Spleen (tissue), 11 donors: ENCODE measurements around the gene FAM228B. TPM values are rescaled to one million over a fixed set of nuclear protein-coding genes. Genes with fewer than 3 reads are reported as not detected.

Experiments
- DNase-seq: peaks from one replicate; pipeline ENCODE4 v3.0.0-alpha.2; 2020
- H3K27ac ChIP-seq, 8 donors: fragments of 200-600 bp; sonication (generic) in 7 of 8; 1 replicate in 4 of 8; 2 replicates in 4 of 8; pipeline versions ENCODE4 v1.5.0 to v1.8.0; 2016 to 2021; ENCODE audit warnings: inconsistent platforms in 4 of 8, mild to moderate bottlenecking in 4 of 8, moderate library complexity in 1 of 8
- H3K27me3 ChIP-seq, 7 donors: fragments of 200-600 bp; sonication (generic) in 6 of 7; replicated peaks in 1 of 7; 1 replicate in 4 of 7; 2 replicates in 3 of 7; pipeline versions ENCODE4 v1.5.0 to v1.8.0; 2016 to 2021; ENCODE audit warnings: inconsistent platforms in 3 of 7, mild to moderate bottlenecking in 1 of 7
- H3K36me3 ChIP-seq, 6 donors: fragments of 200-600 bp; sonication (generic) in 5 of 6; 1 replicate in 4 of 6; 2 replicates in 2 of 6; pipeline versions ENCODE4 v1.5.0 to v1.8.0; 2016 to 2021; ENCODE audit warnings: inconsistent platforms in 2 of 6
- H3K4me1 ChIP-seq, 6 donors: fragments of 200-600 bp; sonication (generic) in 5 of 6; 1 replicate in 3 of 6; 2 replicates in 3 of 6; pipeline versions ENCODE4 v1.5.0 to v1.8.0; 2016 to 2021; ENCODE audit warnings: inconsistent platforms in 3 of 6
- H3K4me3 ChIP-seq, 8 donors: fragments of 200-600 bp; sonication (generic) in 7 of 8; 1 replicate in 4 of 8; 2 replicates in 4 of 8; pipeline versions ENCODE4 v1.5.0 to v1.8.0; 2016 to 2021; ENCODE audit warnings: inconsistent platforms in 4 of 8, mild to moderate bottlenecking in 4 of 8, moderate library complexity in 2 of 8
- H3K9me3 ChIP-seq, 8 donors: fragments of 200-600 bp; sonication (generic) in 7 of 8; 1 replicate in 4 of 8; 2 replicates in 4 of 8; pipeline versions ENCODE4 v1.5.0 to v1.8.0; 2016 to 2021; ENCODE audit warnings: inconsistent platforms in 4 of 8
- POLR2A ChIP-seq, 3 donors: fragments of 450-650 bp; IDR thresholded peaks; one replicate each; pipeline ENCODE4 v1.5.1; 2017; ENCODE audit warnings: antibody characterized with exemption in 3 of 3, mild to moderate bottlenecking in 1 of 3
- POLR2AphosphoS5 ChIP-seq, 3 donors: sonication (generic); formaldehyde crosslinking; IDR thresholded peaks; one replicate each; pipeline ENCODE4 v1.5.1; 2017; ENCODE audit warnings: antibody characterized with exemption in 3 of 3
- WGBS, 5 donors: extraction: QIAGEN DNeasy Blood & Tissue Kit in 3 of 5; methylation state at CpG; one replicate each; pipeline versions ENCODE4 v1.1.5 to v1.1.7; 2013 to 2018; 5-methylcytosine and 5-hydroxymethylcytosine counted together
- intact Hi-C: fragments of 100-400 bp; cut with DNase I; formaldehyde crosslinking; loops from one replicate; pipeline ENCODE4 v1.15.0; 2023; ENCODE audit warnings: low total_unique reads
- polyA plus RNA-seq, 3 donors: library from polyadenylated mRNA; stranded (reverse); fragments of 200-250 nt; gene quantifications; one replicate each; pipeline ENCODE4 v1.2.1, GENCODE V29; 2013
- total RNA-seq, 7 donors: library from RNA; depleted of rRNA in 3 of 7; stranded (reverse); fragments of >200 nt in 3 of 7; fragmentation: NEBNext Ultra II Directional in 4 of 7; extraction: Animal tissue kit (Norgen Biotek cat#: 25700) in 4 of 7; gene quantifications; one replicate each; pipeline versions ENCODE4 v1.1.0 to v1.2.1, GENCODE V29; 2016 to 2021
- TF ChIP-seq, protein P1 (sequence below), 11 experiments: fragments of 200-600 bp in 7 of 11; fragments of 450-650 bp in 4 of 11; sonication (generic) in 4 of 11; IDR thresholded peaks in 8 of 11; conservative IDR thresholded peaks in 3 of 11; 1 replicate in 7 of 11; 2 replicates in 4 of 11; pipeline versions ENCODE4 v1.4.0 to v1.8.0; 2016 to 2021; ENCODE audit warnings: antibody characterized with exemption in 11 of 11, inconsistent platforms in 4 of 11, mild to moderate bottlenecking in 1 of 11
- donor health status: healthy with polysubstance abuse.
- donor health status: DM: no; HTN: no; CAD: no; lungs with moderate emphysema.
- donor health status: DM: no; HTN: no; CAD: no.
- donor health status: Bipolar disorder and iron deficiency.
- donor health status: healthy.
- donor health status: DM: no; HTN: no; CAD: no.
- donor health status: DM: yes; HTN: yes; CAD: no.

FAM228B gene
- total and polyA plus RNA-seq, 10 donors: 12.8 to 37.7 (median 29.2) TPM

DNA sequence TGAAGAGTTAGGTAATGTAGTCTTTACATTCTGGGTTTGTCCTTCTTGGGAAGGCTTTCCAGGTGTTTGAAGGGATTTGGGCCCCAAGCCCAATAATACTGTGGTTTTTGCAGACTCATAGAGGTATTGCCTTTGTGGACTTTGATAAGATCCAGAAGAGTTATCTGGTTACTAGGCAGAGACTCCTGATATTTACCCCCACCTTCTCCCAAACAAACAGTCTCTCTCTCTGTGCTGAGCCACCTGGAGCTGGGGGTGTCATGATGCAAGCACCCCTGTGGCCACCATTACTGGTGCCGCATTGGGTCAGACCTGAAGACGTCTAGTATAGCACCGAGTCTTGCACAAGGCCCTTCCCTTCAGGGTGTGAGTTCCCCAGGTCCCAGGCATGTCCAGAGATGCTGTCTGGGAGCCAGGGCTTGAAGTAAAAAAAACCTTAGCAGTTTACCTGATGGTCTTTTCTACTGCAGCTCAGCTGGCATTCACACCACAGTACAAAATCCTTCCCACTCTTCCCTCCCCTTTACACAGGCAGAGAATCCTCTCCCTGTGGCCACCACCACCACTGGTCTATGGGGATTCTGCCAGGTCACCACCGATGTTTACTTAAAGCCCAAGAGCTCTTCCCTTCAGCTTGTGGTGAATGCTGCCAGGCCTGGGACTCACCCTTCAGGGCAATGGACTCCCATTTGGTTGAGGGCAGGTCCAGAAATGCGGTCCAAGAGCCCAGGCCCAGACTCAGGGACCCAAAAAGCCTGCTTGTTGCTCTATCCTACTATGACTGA, 29.3 kb downstream of the FAM228B start:
- TF ChIP-seq POLR2A (IDR thresholded peaks at IDR 0.05) (no peak), POLR2AphosphoS5 (IDR thresholded peaks at IDR 0.05) (no peak)
- TF ChIP-seq, protein P1, sequence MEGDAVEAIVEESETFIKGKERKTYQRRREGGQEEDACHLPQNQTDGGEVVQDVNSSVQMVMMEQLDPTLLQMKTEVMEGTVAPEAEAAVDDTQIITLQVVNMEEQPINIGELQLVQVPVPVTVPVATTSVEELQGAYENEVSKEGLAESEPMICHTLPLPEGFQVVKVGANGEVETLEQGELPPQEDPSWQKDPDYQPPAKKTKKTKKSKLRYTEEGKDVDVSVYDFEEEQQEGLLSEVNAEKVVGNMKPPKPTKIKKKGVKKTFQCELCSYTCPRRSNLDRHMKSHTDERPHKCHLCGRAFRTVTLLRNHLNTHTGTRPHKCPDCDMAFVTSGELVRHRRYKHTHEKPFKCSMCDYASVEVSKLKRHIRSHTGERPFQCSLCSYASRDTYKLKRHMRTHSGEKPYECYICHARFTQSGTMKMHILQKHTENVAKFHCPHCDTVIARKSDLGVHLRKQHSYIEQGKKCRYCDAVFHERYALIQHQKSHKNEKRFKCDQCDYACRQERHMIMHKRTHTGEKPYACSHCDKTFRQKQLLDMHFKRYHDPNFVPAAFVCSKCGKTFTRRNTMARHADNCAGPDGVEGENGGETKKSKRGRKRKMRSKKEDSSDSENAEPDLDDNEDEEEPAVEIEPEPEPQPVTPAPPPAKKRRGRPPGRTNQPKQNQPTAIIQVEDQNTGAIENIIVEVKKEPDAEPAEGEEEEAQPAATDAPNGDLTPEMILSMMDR (IDR thresholded peaks at IDR 0.05 in 8 of 11, conservative IDR thresholded peaks at IDR 0.05 in 3 of 11): no peak
- intact Hi-C loops: no loop called here
- no peak for DNase-seq
- no peak overlapping the region for H3K27ac ChIP-seq
- no peaks in the 10 kb centered on the region for H3K4me1 ChIP-seq
- H3K36me3 ChIP-seq: peaks cover 0 to 58% (median 8%) of the 10 kb centered on the region in 6 donors
- 84 to 92% (median 91%) methylated on average over 5 of the region's 5 CpGs for WGBS, 5 donors
- peaks cover 0 to 14% (median 10%) of the 10 kb centered on the region in 8 donors for H3K9me3 ChIP-seq
- H3K4me3 ChIP-seq: no peak overlapping the region
- H3K27me3 ChIP-seq: no peaks in the 10 kb centered on the region

DNA sequence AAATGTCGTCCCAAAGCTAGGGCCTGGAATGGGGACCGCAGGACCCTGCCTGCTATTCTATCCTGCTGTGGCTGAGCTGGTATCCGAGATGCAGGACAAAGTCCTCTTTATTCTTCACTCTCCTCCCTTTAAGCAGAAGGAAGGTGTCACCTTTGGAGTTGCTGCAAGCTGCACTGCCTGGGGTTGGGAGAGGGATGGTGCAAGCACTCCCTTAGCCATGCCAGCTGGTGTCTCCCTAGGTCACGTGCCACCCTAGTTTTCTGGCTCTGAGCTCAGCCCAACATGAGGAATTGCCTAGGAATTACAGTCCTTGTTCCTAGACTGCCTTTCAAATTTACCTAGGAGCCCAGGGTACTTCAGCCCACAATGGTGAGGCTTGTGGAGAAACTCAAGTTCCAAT, 30.2 kb downstream of the FAM228B start:
- WGBS, 5 donors: 90 to 99% (median 95%) methylated on average over 4 of the region's 4 CpGs

DNA sequence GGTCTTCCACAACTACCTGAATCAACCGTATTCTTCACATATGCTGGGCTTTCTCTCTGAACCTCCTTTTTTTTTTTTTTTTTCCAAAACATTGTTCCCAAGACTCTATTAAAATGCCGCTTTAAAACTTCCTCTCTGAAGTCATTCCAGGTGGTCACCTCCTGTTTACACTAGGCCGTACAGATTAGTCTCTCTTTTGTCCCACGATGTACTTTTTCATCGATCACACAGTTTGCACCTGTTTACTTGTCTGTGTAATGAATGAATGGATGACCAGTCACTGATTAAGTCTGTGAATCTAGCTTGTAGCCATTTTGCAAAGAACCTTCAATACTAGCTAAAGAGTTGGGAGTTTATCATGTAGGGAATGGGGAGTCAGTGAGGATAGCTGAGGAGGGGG, 34.9 kb downstream of the FAM228B start:
- H3K4me1 ChIP-seq: no peaks in the 10 kb centered on the region
- TF ChIP-seq POLR2AphosphoS5 (IDR thresholded peaks at IDR 0.05) (no peak), POLR2A (IDR thresholded peaks at IDR 0.05) (no peak)
- TF ChIP-seq, protein P1 (IDR thresholded peaks at IDR 0.05 in 8 of 11, conservative IDR thresholded peaks at IDR 0.05 in 3 of 11): no peak
- peaks cover 0 to 27% (median 0%) of the 10 kb centered on the region in 6 donors for H3K36me3 ChIP-seq
- no peak overlapping the region for H3K4me3 ChIP-seq
- intact Hi-C loops: no loop called here
- peaks cover 0 to 9% (median 6%) of the 10 kb centered on the region in 8 donors for H3K9me3 ChIP-seq
- no peaks in the 10 kb centered on the region for H3K27me3 ChIP-seq
- DNase-seq: no peak
- no peak overlapping the region for H3K27ac ChIP-seq
- 92 to 94% (median 94%) methylated on average over 5 of the region's 5 CpGs for WGBS, 5 donors

More for the DNA sequence above, 30.2 kb downstream of the FAM228B start:
- H3K36me3 ChIP-seq: peaks cover 0 to 51% (median 4%) of the 10 kb centered on the region in 6 donors
- no peak overlapping the region for H3K4me3 ChIP-seq
- H3K4me1 ChIP-seq: no peaks in the 10 kb centered on the region
- H3K27me3 ChIP-seq: no peaks in the 10 kb centered on the region
- intact Hi-C loops: no loop called here
- peaks cover 0 to 5% (median 1%) of the 10 kb centered on the region in 8 donors for H3K9me3 ChIP-seq
- no peak overlapping the region for H3K27ac ChIP-seq
- TF ChIP-seq, protein P1 (IDR thresholded peaks at IDR 0.05 in 8 of 11, conservative IDR thresholded peaks at IDR 0.05 in 3 of 11): no peak
- TF ChIP-seq POLR2AphosphoS5 (IDR thresholded peaks at IDR 0.05) (no peak), POLR2A (IDR thresholded peaks at IDR 0.05) (no peak)
- no peak for DNase-seq

GRCh38 chr2:24159708-24160107, 36.4 kb downstream of the FAM228B start:
- 92 to 97% (median 95%) methylated on average over 4 of the region's 4 CpGs for WGBS, 5 donors
- peaks cover 0 to 9% (median 4%) of the 10 kb centered on the region in 6 donors for H3K4me1 ChIP-seq

More at GRCh38 chr2:24159708-24160107, 36.4 kb downstream of the FAM228B start:
- no peak for DNase-seq
- Histone ChIP-seq H3K9me3 (peaks cover 0 to 9% (median 6%) of the 10 kb centered on the region in 8 donors), H3K4me3 (no peak overlapping the region), H3K27me3 (no peaks in the 10 kb centered on the region), H3K36me3 (peaks cover 0 to 25% (median 0%) of the 10 kb centered on the region in 6 donors), H3K27ac (no peak overlapping the region)
- intact Hi-C loops: no loop called here
- TF ChIP-seq, protein P1 (IDR thresholded peaks at IDR 0.05 in 8 of 11, conservative IDR thresholded peaks at IDR 0.05 in 3 of 11): no peak
- no peak for TF ChIP-seq POLR2A (IDR thresholded peaks at IDR 0.05)
- no peak for TF ChIP-seq POLR2AphosphoS5 (IDR thresholded peaks at IDR 0.05)
